ENCODE results near the gene ZNF497.

- TF ChIP-seq CTCF (IDR thresholded peaks at IDR 0.05) (no peak), EZH2 (IDR thresholded peaks at IDR 0.05; ENCODE audit: borderline replicate concordance, insufficient read depth, low read depth, low read length, poor library complexity, severe bottlenecking) (no peak)
Measured at GRCh38 chr19:58409010-58409790, 46.6 kb upstream of the ZNF497 start.

Data from B cell (primary cell).